GM12878 (cell line): ENCODE results near the gene FGF2. TPM values are rescaled to one million over a fixed set of nuclear protein-coding genes. Genes with fewer than 3 reads are reported as not detected.

Experiments used
- ATAC-seq: fragments of 200-7000 bp; cut with Tn5 transposase; 3 replicates; pipeline ENCODE4 v1.9.1; 2020; ENCODE audit warnings: mild to moderate bottlenecking, moderate library complexity
- BruUV-seq: library from RNA; stranded (reverse); fragments of 400-500 nt; replicated peaks from 2 replicates; lab custom pipeline; 2021; lab: Mats Ljungman, UMichigan
- CTCF ChIA-PET: fragments of 300-600 bp; sonication (Branson Sonifier 250); formaldehyde crosslinking; extraction: SDS; loops from one replicate; lab custom pipeline; 2021; ENCODE audit warnings: inconsistent platforms; lab: Yijun Ruan, JAX
- POLR2A ChIA-PET: fragments of 350-600 bp; formaldehyde crosslinking; extraction: SDS; loops from one replicate; lab custom pipeline; 2021; ENCODE audit warnings: inconsistent platforms; lab: Charles Lee
- RAD21 ChIA-PET: fragments of 300-600 bp; sonication (Branson Sonifier 250); formaldehyde crosslinking; loops from one replicate; lab custom pipeline; 2023; ENCODE audit warnings: antibody characterized with exemption; ENCODE audit not compliant: unreplicated experiment; lab: Charles Lee
- SMC1A ChIA-PET: fragments of 300-600 bp; sonication (Branson Sonifier 250); formaldehyde crosslinking; loops from one replicate; lab custom pipeline; 2023; ENCODE audit not compliant: unreplicated experiment, uncharacterized antibody; lab: Charles Lee
- DNase-seq: peaks from one replicate; pipeline ENCODE4 v3.0.0-alpha.2; 2011; ENCODE audit warnings: low read depth, low spot score
- FAIRE-seq: peaks from 3 replicates; lab custom pipeline; 2011; peaks lifted over from hg19 to GRCh38; lab: Jason Lieb, UNC
- H2AFZ ChIP-seq: 2 replicates; pipeline ENCODE4 v1.6.0; 2011; ENCODE audit warnings: low read depth, low read length, control low read depth; ENCODE audit not compliant: control insufficient read depth
- H3K27ac ChIP-seq: 2 replicates; pipeline ENCODE4 v1.5.1; 2011; ENCODE audit warnings: control low read depth; ENCODE audit not compliant: control insufficient read depth, insufficient read depth
- H3K27me3 ChIP-seq, 2 experiments: replicated peaks in 1 of 2; 2 replicates each; pipeline versions ENCODE4 v1.6.0 to v1.6.1; 2011; ENCODE audit warnings: low read length in 1 of 2; ENCODE audit not compliant: control insufficient read depth in 2 of 2, insufficient read depth in 2 of 2
- H3K36me3 ChIP-seq, 2 experiments: 2 replicates each; pipeline ENCODE4 v1.5.1; 2011; ENCODE audit warnings: low read length in 1 of 2; ENCODE audit not compliant: control insufficient read depth in 2 of 2, insufficient read depth in 2 of 2
- H3K4me1 ChIP-seq: 2 replicates; pipeline ENCODE4 v1.6.1; 2011; ENCODE audit warnings: mild to moderate bottlenecking, low read length, moderate library complexity, mixed read lengths; ENCODE audit not compliant: control insufficient read depth, insufficient read depth
- H3K4me2 ChIP-seq: 2 replicates; pipeline ENCODE4 v1.6.0; 2011; ENCODE audit warnings: control low read depth; ENCODE audit not compliant: control insufficient read depth, insufficient read depth
- H3K4me3 ChIP-seq: fragments of 200-600 bp; sonication (generic); 2 replicates; pipeline ENCODE4 v1.5.1; 2016
- H3K79me2 ChIP-seq: 2 replicates; pipeline ENCODE4 v1.6.0; 2011; ENCODE audit warnings: low read length; ENCODE audit not compliant: control insufficient read depth, insufficient read depth
- H3K9ac ChIP-seq: 2 replicates; pipeline ENCODE4 v1.8.0; 2011; ENCODE audit warnings: low read length, control low read depth, mixed read lengths; ENCODE audit not compliant: control insufficient read depth, insufficient read depth
- H3K9me3 ChIP-seq: replicated peaks from 3 replicates; pipeline ENCODE4 v1.5.1; 2011; ENCODE audit warnings: mild to moderate bottlenecking, low read length; ENCODE audit not compliant: control insufficient read depth, insufficient read depth
- H4K20me1 ChIP-seq: 2 replicates; pipeline ENCODE4 v1.6.0; 2011; ENCODE audit not compliant: control insufficient read depth, insufficient read depth
- BCLAF1 ChIP-seq: fragments of 450-650 bp; IDR thresholded peaks from 2 replicates; pipeline ENCODE4 v1.6.1; 2017; ENCODE audit warnings: antibody characterized with exemption, mild to moderate bottlenecking, moderate library complexity
- CHD4 ChIP-seq: fragments of 200-600 bp; sonication (generic); IDR thresholded peaks from 2 replicates; pipeline ENCODE4 v1.6.1; 2016; ENCODE audit warnings: mild to moderate bottlenecking
- CTCF ChIP-seq, 3 experiments: IDR thresholded peaks in 2 of 3; conservative IDR thresholded peaks in 1 of 3; 2 replicates each; pipeline ENCODE4 v1.5.1; 2011; ENCODE audit warnings: low read depth in 3 of 3, low read length in 3 of 3, mild to moderate bottlenecking in 3 of 3, control low read depth in 2 of 3, moderate library complexity in 2 of 3, inconsistent platforms in 1 of 3, mixed read lengths in 1 of 3; ENCODE audit not compliant: control insufficient read depth in 2 of 3, insufficient read depth in 1 of 3; ENCODE audit errors: extremely low read depth in 1 of 3
- NBN ChIP-seq: fragments of 450-650 bp; IDR thresholded peaks from 2 replicates; pipeline ENCODE4 v1.6.1; 2016
- SP1 ChIP-seq: IDR thresholded peaks from one replicate; pipeline ENCODE4 v1.6.1; 2011; ENCODE audit warnings: low read depth, low read length
- YY1 ChIP-seq: IDR thresholded peaks from 2 replicates; pipeline ENCODE4 v1.6.1; 2011; ENCODE audit warnings: low read depth, mild to moderate bottlenecking, low read length
- ZBTB40 ChIP-seq: fragments of 450-650 bp; IDR thresholded peaks from 2 replicates; pipeline ENCODE4 v1.6.1; 2016; ENCODE audit warnings: mild to moderate bottlenecking, moderate library complexity, borderline replicate concordance
- WGBS: methylation state at CpG from one replicate; pipeline ENCODE4 v1.1.6; 2016; ENCODE audit warnings: low lambda C conversion rate; ENCODE audit not compliant: insufficient replicate concordance, insufficient coverage; ENCODE audit errors: missing lambda C conversion rate; 5-methylcytosine and 5-hydroxymethylcytosine counted together
- in situ Hi-C: fragments of 300-500 bp; cut with MboI; formaldehyde crosslinking; loops from 9 replicates; pipeline ENCODE4 v1.14.3; 2018; ENCODE audit warnings: mixed read lengths
- intact Hi-C: fragments of 100-400 bp; cut with micrococcal nuclease; formaldehyde crosslinking; loops from one replicate; pipeline ENCODE4 v1.14.2; 2022; ENCODE audit not compliant: unreplicated experiment
- polyA plus RNA-seq, 11 experiments: library from polyadenylated mRNA; depleted of rRNA in 4 of 11; unstranded in 6 of 11; stranded (reverse) in 5 of 11; fragments of >200 nt; fragmentation: Nextera tagmentation in 4 of 11; fragmentation: Illumina TruSeq in 1 of 11; extraction: Ambion mirVana in 4 of 11; extraction: Trizol in 1 of 11; gene quantifications; 1 replicate in 1 of 11; 2 replicates in 10 of 11; pipeline versions ENCODE4 v1.2.1 to v1.2.3, GENCODE V29; 2011 to 2016; ENCODE audit warnings: inconsistent platforms in 2 of 11, missing spikeins in 2 of 11, low read depth in 1 of 11
- total RNA-seq, 4 experiments: library from RNA; depleted of rRNA in 3 of 4; stranded (reverse); fragments of >200 nt in 3 of 4; fragmentation: Illumina TruSeq in 1 of 4; extraction: Trizol in 1 of 4; gene quantifications; 2 replicates each; pipeline versions ENCODE4 v1.2.1 to v1.2.3, GENCODE V29; 2013 to 2021
- TF ChIP-seq, protein P1 (sequence below): fragments of 450-650 bp; IDR thresholded peaks from 2 replicates; pipeline ENCODE4 v1.6.1; 2017; ENCODE audit warnings: borderline replicate concordance
- TF ChIP-seq, protein P2 (sequence below): fragments of 450-650 bp; IDR thresholded peaks from 2 replicates; pipeline ENCODE4 v1.6.1; 2018; ENCODE audit warnings: mild to moderate bottlenecking, low read depth, moderate library complexity; ENCODE audit not compliant: partially characterized antibody

FGF2 gene
- total and polyA plus RNA-seq, 10 of the 15 experiments (the other 5 are each of a cell fraction or from before 2014, with no cell fraction given) = 0.13 to 1.7 (median 0.25) TPM

DNA sequence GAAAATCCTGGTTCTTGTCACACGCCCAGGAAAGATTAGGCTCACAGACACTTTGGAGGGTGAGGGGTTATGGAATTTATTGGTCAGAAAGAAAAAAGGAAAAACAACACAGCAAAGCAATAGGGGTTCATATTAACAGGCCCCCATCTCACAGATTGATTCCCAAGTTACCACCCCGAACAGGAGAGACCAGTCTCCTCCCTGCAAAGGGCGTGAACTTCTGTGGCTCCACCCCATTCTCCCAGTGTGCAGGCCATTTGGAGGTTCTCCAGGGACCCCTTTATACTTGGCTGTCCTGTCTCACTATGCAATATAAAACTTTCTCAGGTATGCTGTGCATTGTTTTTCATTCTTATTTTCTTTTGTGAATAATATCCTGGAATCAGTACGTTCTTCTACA lies 7.4 kb downstream of the FGF2 start (continued):
- TF ChIP-seq, protein P1, sequence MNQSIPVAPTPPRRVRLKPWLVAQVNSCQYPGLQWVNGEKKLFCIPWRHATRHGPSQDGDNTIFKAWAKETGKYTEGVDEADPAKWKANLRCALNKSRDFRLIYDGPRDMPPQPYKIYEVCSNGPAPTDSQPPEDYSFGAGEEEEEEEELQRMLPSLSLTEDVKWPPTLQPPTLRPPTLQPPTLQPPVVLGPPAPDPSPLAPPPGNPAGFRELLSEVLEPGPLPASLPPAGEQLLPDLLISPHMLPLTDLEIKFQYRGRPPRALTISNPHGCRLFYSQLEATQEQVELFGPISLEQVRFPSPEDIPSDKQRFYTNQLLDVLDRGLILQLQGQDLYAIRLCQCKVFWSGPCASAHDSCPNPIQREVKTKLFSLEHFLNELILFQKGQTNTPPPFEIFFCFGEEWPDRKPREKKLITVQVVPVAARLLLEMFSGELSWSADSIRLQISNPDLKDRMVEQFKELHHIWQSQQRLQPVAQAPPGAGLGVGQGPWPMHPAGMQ = no peak
- TF ChIP-seq CHD4 = no peak

- CTCF ChIA-PET = interaction anchor here (1.2 kb wide), 1 partner anchor 79 kb away, joined by 4 read pairs; no protein-coding TSS in a partner anchor
- SMC1A ChIA-PET = no interaction called here
- TF ChIP-seq, protein P2, sequence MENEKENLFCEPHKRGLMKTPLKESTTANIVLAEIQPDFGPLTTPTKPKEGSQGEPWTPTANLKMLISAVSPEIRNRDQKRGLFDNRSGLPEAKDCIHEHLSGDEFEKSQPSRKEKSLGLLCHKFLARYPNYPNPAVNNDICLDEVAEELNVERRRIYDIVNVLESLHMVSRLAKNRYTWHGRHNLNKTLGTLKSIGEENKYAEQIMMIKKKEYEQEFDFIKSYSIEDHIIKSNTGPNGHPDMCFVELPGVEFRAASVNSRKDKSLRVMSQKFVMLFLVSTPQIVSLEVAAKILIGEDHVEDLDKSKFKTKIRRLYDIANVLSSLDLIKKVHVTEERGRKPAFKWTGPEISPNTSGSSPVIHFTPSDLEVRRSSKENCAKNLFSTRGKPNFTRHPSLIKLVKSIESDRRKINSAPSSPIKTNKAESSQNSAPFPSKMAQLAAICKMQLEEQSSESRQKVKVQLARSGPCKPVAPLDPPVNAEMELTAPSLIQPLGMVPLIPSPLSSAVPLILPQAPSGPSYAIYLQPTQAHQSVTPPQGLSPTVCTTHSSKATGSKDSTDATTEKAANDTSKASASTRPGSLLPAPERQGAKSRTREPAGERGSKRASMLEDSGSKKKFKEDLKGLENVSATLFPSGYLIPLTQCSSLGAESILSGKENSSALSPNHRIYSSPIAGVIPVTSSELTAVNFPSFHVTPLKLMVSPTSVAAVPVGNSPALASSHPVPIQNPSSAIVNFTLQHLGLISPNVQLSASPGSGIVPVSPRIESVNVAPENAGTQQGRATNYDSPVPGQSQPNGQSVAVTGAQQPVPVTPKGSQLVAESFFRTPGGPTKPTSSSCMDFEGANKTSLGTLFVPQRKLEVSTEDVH = no peak
- no peak for TF ChIP-seq NBN
- no peak for TF ChIP-seq YY1
- TF ChIP-seq SP1 = no peak
- TF ChIP-seq ZBTB40 = no peak
- TF ChIP-seq CTCF (IDR thresholded peaks at IDR 0.05 in 2 of 3, conservative IDR thresholded peaks at IDR 0.05 in 1 of 3; ENCODE audit: control insufficient read depth in 2 of 3, extremely low read depth in 1 of 3, insufficient read depth in 1 of 3, low read depth in 3 of 3, low read length in 3 of 3) = no peak
- no peak for TF ChIP-seq BCLAF1
Observed at GRCh38 chr4:122836941-122837340, 10.3 kb downstream of the FGF2 start.

More at GRCh38 chr4:122836941-122837340, 10.3 kb downstream of the FGF2 start:
- Histone ChIP-seq H3K79me2 (no peaks in the 10 kb centered on the region), H3K9me3 (no peaks in the 10 kb centered on the region), H3K36me3 (no peaks in the 10 kb centered on the region), H3K4me2 (no peak overlapping the region), H3K27ac (no peak overlapping the region), H3K27me3 (no peaks in the 10 kb centered on the region), H2AFZ (no peak overlapping the region), H4K20me1 (no peaks in the 10 kb centered on the region), H3K4me1 (no peaks in the 10 kb centered on the region), H3K4me3 (no peak overlapping the region), H3K9ac (no peak overlapping the region)
- WGBS = 75% methylated on average over 2 of the region's 2 CpGs
- in situ Hi-C loops = no loop called here
- FAIRE-seq (no peak), ATAC-seq (no peak), DNase-seq (no peak)
- ChIA-PET POLR2A (no interaction called here), RAD21 (no interaction called here)
- BruUV-seq = no TSS peak
- intact Hi-C loops = no loop called here
